Choroid plexus epithelial cell (primary cell): ENCODE results near the gene FAM43B.

Source experiments
- DNase-seq: peaks from one replicate; pipeline ENCODE4 v3.0.0-alpha.2; 2010; ENCODE audit warnings: low read depth
- H3K4me3 ChIP-seq: 2 replicates; pipeline ENCODE4 v1.5.1; 2011; ENCODE audit warnings: low read depth, mild to moderate bottlenecking, control low read depth, low read length, moderate library complexity
- TF ChIP-seq, protein P1 (sequence below): conservative IDR thresholded peaks from 2 replicates; pipeline ENCODE4 v1.5.1; 2011; ENCODE audit warnings: low read depth, mild to moderate bottlenecking, control low read depth, inconsistent platforms, low read length, moderate library complexity

FAM43B gene

GRCh38 chr1:20552728-20553445 lies 514 bp downstream of the FAM43B start:
- TF ChIP-seq, protein P1, sequence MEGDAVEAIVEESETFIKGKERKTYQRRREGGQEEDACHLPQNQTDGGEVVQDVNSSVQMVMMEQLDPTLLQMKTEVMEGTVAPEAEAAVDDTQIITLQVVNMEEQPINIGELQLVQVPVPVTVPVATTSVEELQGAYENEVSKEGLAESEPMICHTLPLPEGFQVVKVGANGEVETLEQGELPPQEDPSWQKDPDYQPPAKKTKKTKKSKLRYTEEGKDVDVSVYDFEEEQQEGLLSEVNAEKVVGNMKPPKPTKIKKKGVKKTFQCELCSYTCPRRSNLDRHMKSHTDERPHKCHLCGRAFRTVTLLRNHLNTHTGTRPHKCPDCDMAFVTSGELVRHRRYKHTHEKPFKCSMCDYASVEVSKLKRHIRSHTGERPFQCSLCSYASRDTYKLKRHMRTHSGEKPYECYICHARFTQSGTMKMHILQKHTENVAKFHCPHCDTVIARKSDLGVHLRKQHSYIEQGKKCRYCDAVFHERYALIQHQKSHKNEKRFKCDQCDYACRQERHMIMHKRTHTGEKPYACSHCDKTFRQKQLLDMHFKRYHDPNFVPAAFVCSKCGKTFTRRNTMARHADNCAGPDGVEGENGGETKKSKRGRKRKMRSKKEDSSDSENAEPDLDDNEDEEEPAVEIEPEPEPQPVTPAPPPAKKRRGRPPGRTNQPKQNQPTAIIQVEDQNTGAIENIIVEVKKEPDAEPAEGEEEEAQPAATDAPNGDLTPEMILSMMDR: no peak
- peak overlapping the region; percentile 36 for H3K4me3 ChIP-seq
- peak; percentile 38 for DNase-seq

DNA sequence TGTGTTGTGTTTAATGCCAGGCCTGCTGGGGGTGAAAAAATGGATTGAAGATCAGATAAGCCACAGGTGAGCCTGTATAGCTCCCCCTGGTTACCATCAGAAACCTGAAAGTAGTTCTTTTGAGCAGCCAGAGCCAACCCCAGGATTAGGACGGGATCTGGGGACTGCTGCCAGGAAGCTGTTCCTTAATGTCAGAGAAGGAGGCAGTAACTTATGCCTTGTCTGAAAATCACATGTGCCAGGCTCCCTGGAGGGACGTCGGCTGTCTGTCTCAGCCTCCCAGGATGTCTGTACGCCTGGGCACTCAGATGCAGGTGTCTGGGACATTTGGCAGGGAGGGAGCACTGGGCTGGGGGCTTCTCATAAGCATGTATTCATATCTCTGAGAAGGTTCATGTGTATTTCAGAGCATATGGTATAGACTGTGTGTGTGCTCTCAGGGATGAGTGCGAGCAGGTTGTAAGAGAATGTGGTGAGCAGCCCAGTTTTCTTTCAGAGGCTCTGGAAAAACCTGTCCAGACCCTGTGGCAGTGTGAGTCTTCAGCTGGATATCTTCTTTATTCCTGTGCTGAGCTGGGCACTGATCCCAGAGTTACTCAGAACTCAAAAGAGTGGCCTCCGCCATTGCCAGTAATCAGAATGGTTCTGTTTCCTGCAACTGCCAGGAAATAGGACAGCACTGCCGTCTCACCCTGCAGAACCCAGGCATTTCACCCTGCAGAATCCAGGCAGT lies 2.8 kb downstream of the FAM43B start:
- DNase-seq: no peak
- TF ChIP-seq, protein P1: no peak
- H3K4me3 ChIP-seq: no peak overlapping the region

DNA sequence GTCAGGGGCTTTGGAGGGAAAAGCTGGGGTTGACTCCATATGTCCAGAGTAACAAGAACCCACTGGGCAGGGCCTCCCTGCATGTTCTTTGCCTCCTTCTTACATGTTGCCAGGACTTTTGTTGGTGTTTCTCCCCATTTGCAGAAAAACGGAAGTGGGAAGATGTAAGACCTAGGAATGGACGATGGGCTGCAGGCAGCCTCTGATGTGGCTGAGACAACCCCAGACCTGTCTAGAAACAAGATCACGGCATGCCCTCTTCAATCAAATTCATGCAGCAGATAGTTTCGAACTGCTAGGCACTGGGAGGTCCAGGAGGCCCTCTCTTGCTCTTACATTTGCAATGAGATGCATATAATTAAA lies 3.4 kb downstream of the FAM43B start:
- TF ChIP-seq, protein P1: no peak
- DNase-seq: no peak
- H3K4me3 ChIP-seq: no peak overlapping the region

DNA sequence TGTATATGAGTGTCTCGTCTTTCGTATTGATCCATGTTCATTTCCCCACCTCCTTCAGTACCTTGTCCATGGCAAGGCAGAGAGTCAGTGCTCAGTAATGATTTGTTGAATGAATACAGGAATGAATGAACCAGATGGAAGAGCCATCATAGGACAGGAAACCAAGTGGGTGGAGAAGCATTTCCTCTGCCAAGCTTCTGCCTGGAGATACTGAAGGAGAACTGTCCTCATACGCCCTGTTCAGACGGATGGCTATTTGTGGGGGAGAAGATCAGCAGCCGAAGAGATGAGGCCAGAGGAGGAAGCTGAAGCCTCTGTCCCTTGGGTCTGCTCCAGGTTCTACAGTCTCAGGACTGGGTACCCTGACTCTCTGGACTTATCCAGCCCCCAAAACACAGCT lies 5.8 kb downstream of the FAM43B start:
- DNase-seq: peak; percentile 18
- TF ChIP-seq, protein P1: no peak

DNA sequence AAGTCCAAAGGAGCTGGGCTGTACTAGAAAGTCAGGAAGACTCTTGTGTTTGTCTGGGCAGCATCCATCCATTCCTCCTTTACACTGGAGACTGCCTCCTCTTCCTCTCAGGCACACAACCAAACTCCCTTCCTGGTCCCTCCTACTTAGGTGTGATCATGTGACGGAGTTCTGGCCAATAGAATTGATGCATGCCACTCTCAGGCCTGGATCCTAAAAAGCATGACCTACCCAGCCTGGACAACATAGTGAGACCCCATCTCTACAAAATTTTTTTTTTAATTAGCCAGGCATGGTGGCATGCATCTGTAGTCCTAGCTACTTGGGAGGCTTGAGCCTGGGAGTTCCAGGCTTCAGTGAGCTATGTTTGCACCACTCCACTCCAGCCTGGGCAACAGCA lies 8.6 kb downstream of the FAM43B start:
- DNase-seq: no peak
- TF ChIP-seq, protein P1: no peak
- no peak overlapping the region for H3K4me3 ChIP-seq

More for the DNA sequence above, 5.8 kb downstream of the FAM43B start:
- H3K4me3 ChIP-seq: no peak overlapping the region

GRCh38 chr1:20565234-20565633 lies 12.9 kb downstream of the FAM43B start:
- DNase-seq: no peak
- no peak overlapping the region for H3K4me3 ChIP-seq
- TF ChIP-seq, protein P1: no peak
